K562 (cell line): Measurements from ENCODE around the gene TMCC2. TPM values are rescaled to one million over a fixed set of nuclear protein-coding genes. Genes with fewer than 3 reads are reported as not detected.

ENCODE experiments used
- CHD4 ChIP-seq: fragments of 200-600 bp; sonication (generic); IDR thresholded peaks from 3 replicates; pipeline ENCODE4 v1.6.1; 2012; ENCODE audit warnings: low read depth, mild to moderate bottlenecking, mixed read lengths, low read length, inconsistent platforms; ENCODE audit not compliant: insufficient read depth, insufficient replicate concordance, poor library complexity, severe bottlenecking
- CREB1 ChIP-seq, 2 experiments: sonication (generic) in 1 of 2; formaldehyde crosslinking in 1 of 2; IDR thresholded peaks; 2 replicates each; pipeline versions ENCODE4 v1.6.1 to v1.8.0; 2012 to 2022; ENCODE audit warnings: inconsistent platforms in 1 of 2, mild to moderate bottlenecking in 1 of 2, missing genetic modification reagents in 1 of 2, moderate library complexity in 1 of 2
- DIDO1 ChIP-seq: fragments of 450-650 bp; IDR thresholded peaks from 2 replicates; pipeline ENCODE4 v1.6.1; 2016; ENCODE audit warnings: low read depth, missing biosample characterization, missing genetic modification characterization
- FIP1L1 ChIP-seq: fragments of 200-400 bp; formaldehyde crosslinking; IDR thresholded peaks from 2 replicates; pipeline ENCODE4 v1.6.1; 2018; ENCODE audit warnings: mild to moderate bottlenecking, low read depth, low read length; ENCODE audit not compliant: poor library complexity, severe bottlenecking
- FOXO4 ChIP-seq: fragments of 450-650 bp; formaldehyde crosslinking; IDR thresholded peaks from 2 replicates; pipeline ENCODE4 v1.4.0; 2020; ENCODE audit warnings: mild to moderate bottlenecking, moderate library complexity
- GABPA ChIP-seq: fragments of 200-800 bp; sonication (Bioruptor generic); conservative IDR thresholded peaks from 2 replicates; pipeline ENCODE4 v1.6.1; 2016; ENCODE audit warnings: low read depth, missing genetic modification characterization, missing compliant biosample characterization
- MED1 ChIP-seq: sonication (generic); formaldehyde crosslinking; IDR thresholded peaks from 2 replicates; pipeline ENCODE4 v1.8.1; 2023; ENCODE audit warnings: missing genetic modification reagents, borderline replicate concordance
- NFYB ChIP-seq: IDR thresholded peaks from 2 replicates; pipeline ENCODE4 v1.6.1; 2011; ENCODE audit warnings: mild to moderate bottlenecking, moderate library complexity; ENCODE audit not compliant: insufficient read length; ENCODE audit errors: extremely low read depth
- ZKSCAN1 ChIP-seq: fragments of 150-350 bp; IDR thresholded peaks from 2 replicates; pipeline ENCODE4 v1.6.1; 2016; ENCODE audit warnings: low read depth, low read length
- ZNF395 ChIP-seq: fragments of 200-800 bp; sonication (Bioruptor generic); IDR thresholded peaks from 2 replicates; pipeline ENCODE4 v1.6.1; 2017; ENCODE audit warnings: missing genetic modification characterization, missing compliant biosample characterization
- ZNF639 ChIP-seq, 2 experiments: fragments of 200-800 bp in 1 of 2; sonication (Bioruptor generic) in 1 of 2; sonication (generic) in 1 of 2; formaldehyde crosslinking in 1 of 2; IDR thresholded peaks in 1 of 2; conservative IDR thresholded peaks in 1 of 2; 2 replicates each; pipeline versions ENCODE4 v1.5.0 to v1.6.1; 2016 to 2020; ENCODE audit warnings: missing compliant biosample characterization in 1 of 2, missing genetic modification characterization in 1 of 2, missing genetic modification reagents in 1 of 2
- ZNF707 ChIP-seq: fragments of 250-450 bp; sonication (Bioruptor Pico); conservative IDR thresholded peaks from 2 replicates; pipeline ENCODE4 v1.8.0; 2022; ENCODE audit warnings: inconsistent platforms, mild to moderate bottlenecking, moderate library complexity
- ZNF785 ChIP-seq: fragments of 250-450 bp; sonication (Bioruptor Pico); IDR thresholded peaks from 2 replicates; pipeline ENCODE4 v1.4.0; 2020; ENCODE audit warnings: mild to moderate bottlenecking
- ZSCAN32 ChIP-seq: fragments of 450-650 bp; formaldehyde crosslinking; IDR thresholded peaks from 2 replicates; pipeline ENCODE4 v1.4.0; 2020; ENCODE audit warnings: mild to moderate bottlenecking, moderate library complexity
- polyA plus RNA-seq, 8 experiments: library from polyadenylated mRNA; depleted of rRNA in 4 of 8; stranded (reverse) in 5 of 8; unstranded in 3 of 8; fragments of >200 nt; fragmentation: Nextera tagmentation in 2 of 8; fragmentation: Illumina TruSeq in 1 of 8; extraction: Ambion mirVana in 2 of 8; extraction: Trizol in 1 of 8; gene quantifications; 2 replicates each; pipeline versions ENCODE4 v1.2.1 to v1.2.3, GENCODE V29; 2011 to 2014; ENCODE audit warnings: inconsistent platforms in 1 of 8, missing spikeins in 1 of 8
- total RNA-seq, 7 experiments: library from RNA; depleted of rRNA in 6 of 7; stranded (reverse); fragments of >200 nt in 6 of 7; fragmentation: Illumina TruSeq in 2 of 7; extraction: Trizol in 2 of 7; gene quantifications; 2 replicates each; pipeline versions ENCODE4 v1.2.1 to v1.2.3, GENCODE V29; 2011 to 2021; ENCODE audit warnings: low replicate concordance in 1 of 7
- TF ChIP-seq, protein P1 (sequence below): fragments of 200-800 bp; sonication (Bioruptor generic); IDR thresholded peaks from 2 replicates; pipeline ENCODE4 v1.6.1; 2017; ENCODE audit warnings: missing genetic modification characterization, missing compliant biosample characterization
- TF ChIP-seq, protein P2 (sequence below): sonication (generic); formaldehyde crosslinking; IDR thresholded peaks from 2 replicates; pipeline ENCODE4 v1.8.0; 2022; ENCODE audit warnings: missing genetic modification reagents, mild to moderate bottlenecking, borderline replicate concordance

Gene TMCC2
- total and polyA plus RNA-seq, 9 of the 15 experiments (the other 6 are each of a cell fraction or from before 2014, with no cell fraction given) = 0.06 to 1.8 (median 0.98) TPM

DNA sequence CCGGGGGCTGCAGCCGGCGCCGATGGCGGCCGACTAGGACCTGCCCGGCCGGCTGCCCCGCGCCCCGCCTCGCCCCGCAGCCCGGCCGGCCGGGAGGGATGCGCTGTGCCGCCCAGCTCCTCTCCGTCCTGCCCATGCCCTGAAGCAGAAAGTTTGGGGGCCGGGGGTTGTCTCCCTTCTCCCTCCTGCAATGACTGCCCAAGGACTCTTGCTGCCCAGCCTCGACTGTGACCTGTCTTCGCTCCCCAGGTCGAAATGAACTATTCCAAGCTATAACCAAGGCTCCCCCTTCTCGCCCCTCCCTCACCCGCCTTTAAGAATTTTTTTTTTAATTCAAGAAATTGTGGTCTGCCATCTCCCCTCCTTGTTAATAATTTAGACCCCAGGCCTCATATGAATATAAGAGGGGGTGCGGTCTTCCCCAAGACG is 361 bp downstream of the TMCC2 start (continued):
- TF ChIP-seq GABPA (tag) (0 out of 2 replicates have a peak, but pooled peaks have one; percentile 24), ZKSCAN1 (no peak), ZNF785 (CRISPR knock-in tag) (no peak), MED1 (no peak), FOXO4 (no peak), FIP1L1 (no peak), ZNF395 (CRISPR knock-in tag) (no peak), DIDO1 (tag) (no peak), ZSCAN32 (CRISPR knock-in tag) (no peak), CHD4 (no peak), ZNF707 (no peak), ZNF639 (CRISPR knock-in tag; conservative IDR thresholded peaks at IDR 0.05 in 1 of 2, IDR thresholded peaks at IDR 0.05 in 1 of 2) (no peak), CREB1 (IDR thresholded peaks at IDR 0.05) (no peak), CREB1 (CRISPR knock-in tag; IDR thresholded peaks at IDR 0.05) (no peak), NFYB (no peak)
- TF ChIP-seq, protein P1, sequence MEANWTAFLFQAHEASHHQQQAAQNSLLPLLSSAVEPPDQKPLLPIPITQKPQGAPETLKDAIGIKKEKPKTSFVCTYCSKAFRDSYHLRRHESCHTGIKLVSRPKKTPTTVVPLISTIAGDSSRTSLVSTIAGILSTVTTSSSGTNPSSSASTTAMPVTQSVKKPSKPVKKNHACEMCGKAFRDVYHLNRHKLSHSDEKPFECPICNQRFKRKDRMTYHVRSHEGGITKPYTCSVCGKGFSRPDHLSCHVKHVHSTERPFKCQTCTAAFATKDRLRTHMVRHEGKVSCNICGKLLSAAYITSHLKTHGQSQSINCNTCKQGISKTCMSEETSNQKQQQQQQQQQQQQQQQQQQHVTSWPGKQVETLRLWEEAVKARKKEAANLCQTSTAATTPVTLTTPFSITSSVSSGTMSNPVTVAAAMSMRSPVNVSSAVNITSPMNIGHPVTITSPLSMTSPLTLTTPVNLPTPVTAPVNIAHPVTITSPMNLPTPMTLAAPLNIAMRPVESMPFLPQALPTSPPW (CRISPR knock-in tag) = peak; percentile 58
- TF ChIP-seq, protein P2, sequence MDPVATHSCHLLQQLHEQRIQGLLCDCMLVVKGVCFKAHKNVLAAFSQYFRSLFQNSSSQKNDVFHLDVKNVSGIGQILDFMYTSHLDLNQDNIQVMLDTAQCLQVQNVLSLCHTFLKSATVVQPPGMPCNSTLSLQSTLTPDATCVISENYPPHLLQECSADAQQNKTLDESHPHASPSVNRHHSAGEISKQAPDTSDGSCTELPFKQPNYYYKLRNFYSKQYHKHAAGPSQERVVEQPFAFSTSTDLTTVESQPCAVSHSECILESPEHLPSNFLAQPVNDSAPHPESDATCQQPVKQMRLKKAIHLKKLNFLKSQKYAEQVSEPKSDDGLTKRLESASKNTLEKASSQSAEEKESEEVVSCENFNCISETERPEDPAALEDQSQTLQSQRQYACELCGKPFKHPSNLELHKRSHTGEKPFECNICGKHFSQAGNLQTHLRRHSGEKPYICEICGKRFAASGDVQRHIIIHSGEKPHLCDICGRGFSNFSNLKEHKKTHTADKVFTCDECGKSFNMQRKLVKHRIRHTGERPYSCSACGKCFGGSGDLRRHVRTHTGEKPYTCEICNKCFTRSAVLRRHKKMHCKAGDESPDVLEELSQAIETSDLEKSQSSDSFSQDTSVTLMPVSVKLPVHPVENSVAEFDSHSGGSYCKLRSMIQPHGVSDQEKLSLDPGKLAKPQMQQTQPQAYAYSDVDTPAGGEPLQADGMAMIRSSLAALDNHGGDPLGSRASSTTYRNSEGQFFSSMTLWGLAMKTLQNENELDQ (CRISPR knock-in tag) = no peak
